ENCODE data around the gene POU2F3.

Gene POU2F3

GRCh38 chr11:120306519-120307242, 66.7 kb downstream of the POU2F3 start:
- TF ChIP-seq EP300 (IDR thresholded peaks at IDR 0.05; ENCODE audit: borderline replicate concordance) (no peak), TAF1 (IDR thresholded peaks at IDR 0.05; ENCODE audit: low read depth) (no peak), EGR1 (IDR thresholded peaks at IDR 0.05) (no peak), CREB1 (IDR thresholded peaks at IDR 0.05; ENCODE audit: low read depth) (no peak), ZBTB7A (IDR thresholded peaks at IDR 0.05; ENCODE audit: low read depth) (no peak), USF1 (IDR thresholded peaks at IDR 0.05) (no peak), REST (IDR thresholded peaks at IDR 0.05; ENCODE audit: low read depth) (no peak), NFIC (IDR thresholded peaks at IDR 0.05) (no peak), TEAD4 (IDR thresholded peaks at IDR 0.05) (no peak), TCF12 (IDR thresholded peaks at IDR 0.05; ENCODE audit: low read depth) (no peak), CEBPB (IDR thresholded peaks at IDR 0.05) (no peak), YY1 (IDR thresholded peaks at IDR 0.05; ENCODE audit: low read depth) (no peak), RAD21 (IDR thresholded peaks at IDR 0.05; ENCODE audit: low read depth) (no peak), FOXM1 (IDR thresholded peaks at IDR 0.05; ENCODE audit: borderline replicate concordance, low read depth) (no peak), MAX (IDR thresholded peaks at IDR 0.05) (no peak)

GRCh38 chr11:120307476-120307875, 67.5 kb downstream of the POU2F3 start:
- TF ChIP-seq YY1 (IDR thresholded peaks at IDR 0.05; ENCODE audit: low read depth) (no peak), USF1 (IDR thresholded peaks at IDR 0.05) (no peak), EP300 (IDR thresholded peaks at IDR 0.05; ENCODE audit: borderline replicate concordance) (no peak), EGR1 (IDR thresholded peaks at IDR 0.05) (no peak), MAX (IDR thresholded peaks at IDR 0.05) (no peak), RAD21 (IDR thresholded peaks at IDR 0.05; ENCODE audit: low read depth) (no peak), FOXM1 (IDR thresholded peaks at IDR 0.05; ENCODE audit: borderline replicate concordance, low read depth) (no peak), NFIC (IDR thresholded peaks at IDR 0.05) (no peak), TAF1 (IDR thresholded peaks at IDR 0.05; ENCODE audit: low read depth) (no peak), REST (IDR thresholded peaks at IDR 0.05; ENCODE audit: low read depth) (no peak), TEAD4 (IDR thresholded peaks at IDR 0.05) (no peak), ZBTB7A (IDR thresholded peaks at IDR 0.05; ENCODE audit: low read depth) (no peak), TCF12 (IDR thresholded peaks at IDR 0.05; ENCODE audit: low read depth) (no peak), CREB1 (IDR thresholded peaks at IDR 0.05; ENCODE audit: low read depth) (no peak), CEBPB (IDR thresholded peaks at IDR 0.05) (no peak)

GRCh38 chr11:120308081-120308480, 68.1 kb downstream of the POU2F3 start:
- no peak for TF ChIP-seq EGR1 (IDR thresholded peaks at IDR 0.05)
- no peak for TF ChIP-seq TAF1 (IDR thresholded peaks at IDR 0.05; ENCODE audit: low read depth)
- no peak for TF ChIP-seq YY1 (IDR thresholded peaks at IDR 0.05; ENCODE audit: low read depth)
- no peak for TF ChIP-seq TEAD4 (IDR thresholded peaks at IDR 0.05)
- no peak for TF ChIP-seq NFIC (IDR thresholded peaks at IDR 0.05)
- no peak for TF ChIP-seq EP300 (IDR thresholded peaks at IDR 0.05; ENCODE audit: borderline replicate concordance)
- no peak for TF ChIP-seq ZBTB7A (IDR thresholded peaks at IDR 0.05; ENCODE audit: low read depth)
- TF ChIP-seq MAX (IDR thresholded peaks at IDR 0.05), result no peak
- TF ChIP-seq TCF12 (IDR thresholded peaks at IDR 0.05; ENCODE audit: low read depth), result no peak
- TF ChIP-seq FOXM1 (IDR thresholded peaks at IDR 0.05; ENCODE audit: borderline replicate concordance, low read depth), result no peak
- no peak for TF ChIP-seq CREB1 (IDR thresholded peaks at IDR 0.05; ENCODE audit: low read depth)

GRCh38 chr11:120310870-120311269, 70.9 kb downstream of the POU2F3 start:
- no peak for TF ChIP-seq CEBPB (IDR thresholded peaks at IDR 0.05)
- no peak for TF ChIP-seq USF1 (IDR thresholded peaks at IDR 0.05)
- TF ChIP-seq YY1 (IDR thresholded peaks at IDR 0.05; ENCODE audit: low read depth), result no peak
- TF ChIP-seq FOXM1 (IDR thresholded peaks at IDR 0.05; ENCODE audit: borderline replicate concordance, low read depth), result no peak
- TF ChIP-seq CREB1 (IDR thresholded peaks at IDR 0.05; ENCODE audit: low read depth), result no peak
- TF ChIP-seq ZBTB7A (IDR thresholded peaks at IDR 0.05; ENCODE audit: low read depth), result no peak
- no peak for TF ChIP-seq TAF1 (IDR thresholded peaks at IDR 0.05; ENCODE audit: low read depth)
- no peak for TF ChIP-seq EP300 (IDR thresholded peaks at IDR 0.05; ENCODE audit: borderline replicate concordance)
- no peak for TF ChIP-seq EGR1 (IDR thresholded peaks at IDR 0.05)
- no peak for TF ChIP-seq RAD21 (IDR thresholded peaks at IDR 0.05; ENCODE audit: low read depth)
- no peak for TF ChIP-seq TEAD4 (IDR thresholded peaks at IDR 0.05)
- TF ChIP-seq NFIC (IDR thresholded peaks at IDR 0.05), result no peak
- no peak for TF ChIP-seq REST (IDR thresholded peaks at IDR 0.05; ENCODE audit: low read depth)
- no peak for TF ChIP-seq TCF12 (IDR thresholded peaks at IDR 0.05; ENCODE audit: low read depth)
- no peak for TF ChIP-seq MAX (IDR thresholded peaks at IDR 0.05)
